Measurements from ENCODE around the gene DDX50. TPM values are rescaled to one million over a fixed set of nuclear protein-coding genes. Genes with fewer than 3 reads are reported as not detected.
"Not testable (repeated sequence)": the region's sequence is repeated elsewhere in the genome, so short reads cannot be mapped to it uniquely, and the experiment has no call there.

DDX50 gene
- polyA plus RNA-seq, 1 experiment, result 23.1 TPM

DNA sequence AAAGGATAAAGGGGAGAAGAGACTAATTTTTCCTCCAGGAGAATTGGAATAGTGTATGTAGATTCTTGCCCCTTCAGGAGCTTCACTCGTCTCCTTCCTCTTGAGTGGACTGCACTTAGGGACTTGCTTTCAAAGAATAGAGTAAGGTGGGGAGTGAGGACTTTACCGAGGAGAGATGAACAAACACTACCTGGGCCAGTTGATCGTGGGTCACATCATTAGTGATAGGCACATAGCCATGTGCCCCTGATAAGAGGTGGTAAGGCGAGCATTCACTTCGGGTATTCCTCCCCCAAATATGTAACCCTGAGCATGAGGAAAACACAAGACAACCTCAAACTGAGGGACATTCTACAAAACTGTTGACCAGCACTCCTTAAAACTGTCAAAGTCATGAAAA lies 72.9 kb downstream of the DDX50 start:
- H3K36me3 ChIP-seq (ENCODE audit: control insufficient read depth, insufficient read depth, low read length), result peaks cover 28% of the 10 kb centered on the region
- no peak overlapping the region for H3K4me3 ChIP-seq (ENCODE audit: low read depth, low read length)
- H3K27me3 ChIP-seq (ENCODE audit: control insufficient read depth, insufficient read depth, low read length), result no peaks in the 10 kb centered on the region
- TF ChIP-seq, protein P1, sequence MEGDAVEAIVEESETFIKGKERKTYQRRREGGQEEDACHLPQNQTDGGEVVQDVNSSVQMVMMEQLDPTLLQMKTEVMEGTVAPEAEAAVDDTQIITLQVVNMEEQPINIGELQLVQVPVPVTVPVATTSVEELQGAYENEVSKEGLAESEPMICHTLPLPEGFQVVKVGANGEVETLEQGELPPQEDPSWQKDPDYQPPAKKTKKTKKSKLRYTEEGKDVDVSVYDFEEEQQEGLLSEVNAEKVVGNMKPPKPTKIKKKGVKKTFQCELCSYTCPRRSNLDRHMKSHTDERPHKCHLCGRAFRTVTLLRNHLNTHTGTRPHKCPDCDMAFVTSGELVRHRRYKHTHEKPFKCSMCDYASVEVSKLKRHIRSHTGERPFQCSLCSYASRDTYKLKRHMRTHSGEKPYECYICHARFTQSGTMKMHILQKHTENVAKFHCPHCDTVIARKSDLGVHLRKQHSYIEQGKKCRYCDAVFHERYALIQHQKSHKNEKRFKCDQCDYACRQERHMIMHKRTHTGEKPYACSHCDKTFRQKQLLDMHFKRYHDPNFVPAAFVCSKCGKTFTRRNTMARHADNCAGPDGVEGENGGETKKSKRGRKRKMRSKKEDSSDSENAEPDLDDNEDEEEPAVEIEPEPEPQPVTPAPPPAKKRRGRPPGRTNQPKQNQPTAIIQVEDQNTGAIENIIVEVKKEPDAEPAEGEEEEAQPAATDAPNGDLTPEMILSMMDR (IDR thresholded peaks at IDR 0.05; ENCODE audit: insufficient read depth, low read depth, low read length), result no peak
- CTCF ChIA-PET, result interaction anchor here (1.0 to 1.7 kb wide), 3 partner anchors 13 to 31 kb away, joined by 3 to 7 read pairs (median 3); partner anchors contain the start of gene DDX21
- POLR2A ChIA-PET, result no interaction called here
- no peak for DNase-seq (ENCODE audit: low read depth)

DNA sequence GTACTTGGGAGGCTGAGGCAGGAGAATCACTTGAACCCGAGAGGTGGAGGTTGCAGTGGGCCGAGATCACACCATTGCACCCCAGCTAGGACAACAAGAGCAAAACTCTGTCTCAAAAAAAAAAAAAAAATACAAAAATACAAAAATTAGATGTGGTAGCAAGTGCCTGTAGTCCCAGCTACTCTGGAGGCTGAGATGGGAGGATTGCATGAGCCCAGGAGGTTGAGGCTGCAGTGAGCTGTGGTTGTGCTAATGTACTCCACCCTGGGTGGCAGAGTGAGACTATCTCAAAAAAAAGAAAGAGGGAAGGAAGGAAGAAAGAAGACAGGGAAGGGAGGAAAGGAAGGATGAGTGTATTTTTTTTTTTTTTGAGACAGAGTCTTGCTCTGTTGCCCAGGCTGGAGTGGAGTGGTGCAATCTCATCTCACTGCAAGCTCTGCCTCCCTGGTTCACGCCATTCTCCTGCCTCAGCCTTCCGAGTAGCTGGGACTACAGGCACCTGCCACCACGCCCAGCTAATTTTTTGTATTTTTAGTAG lies 74.9 kb downstream of the DDX50 start:
- POLR2A ChIA-PET; H3K27me3 ChIP-seq (ENCODE audit: control insufficient read depth, insufficient read depth, low read length); H3K4me3 ChIP-seq (ENCODE audit: low read depth, low read length); CTCF ChIA-PET; DNase-seq (ENCODE audit: low read depth): not testable (repeated sequence)
- H3K36me3 ChIP-seq (ENCODE audit: control insufficient read depth, insufficient read depth, low read length), result peaks cover 24% of the 10 kb centered on the region

DNA sequence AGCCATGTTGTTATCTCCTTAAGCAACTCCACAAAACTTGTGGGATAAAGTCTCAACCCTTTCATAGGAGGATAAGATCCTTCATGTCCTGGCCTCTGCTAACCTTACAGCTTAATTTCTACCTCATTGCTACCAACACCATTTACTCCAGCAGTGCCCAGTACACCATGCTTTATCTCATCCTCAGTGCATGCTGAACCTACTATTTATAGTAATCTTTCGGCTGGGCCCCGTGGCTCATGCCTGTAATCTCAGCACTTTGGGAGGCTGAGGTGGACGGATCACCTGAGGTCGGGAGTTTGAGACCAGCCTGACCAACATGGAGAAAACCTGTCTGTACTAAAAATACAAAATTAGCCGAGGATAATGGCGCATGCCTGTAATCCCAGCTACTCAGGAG lies 78.6 kb downstream of the DDX50 start:
- POLR2A ChIA-PET; H3K27me3 ChIP-seq (ENCODE audit: control insufficient read depth, insufficient read depth, low read length); DNase-seq (ENCODE audit: low read depth); H3K4me3 ChIP-seq (ENCODE audit: low read depth, low read length): not testable (repeated sequence)
- CTCF ChIA-PET, result interaction anchor here (2.0 kb wide), 1 partner anchor 11 kb away, joined by 7 read pairs; no protein-coding TSS in a partner anchor
- H3K36me3 ChIP-seq (ENCODE audit: control insufficient read depth, insufficient read depth, low read length), result peaks cover 11% of the 10 kb centered on the region

DNA sequence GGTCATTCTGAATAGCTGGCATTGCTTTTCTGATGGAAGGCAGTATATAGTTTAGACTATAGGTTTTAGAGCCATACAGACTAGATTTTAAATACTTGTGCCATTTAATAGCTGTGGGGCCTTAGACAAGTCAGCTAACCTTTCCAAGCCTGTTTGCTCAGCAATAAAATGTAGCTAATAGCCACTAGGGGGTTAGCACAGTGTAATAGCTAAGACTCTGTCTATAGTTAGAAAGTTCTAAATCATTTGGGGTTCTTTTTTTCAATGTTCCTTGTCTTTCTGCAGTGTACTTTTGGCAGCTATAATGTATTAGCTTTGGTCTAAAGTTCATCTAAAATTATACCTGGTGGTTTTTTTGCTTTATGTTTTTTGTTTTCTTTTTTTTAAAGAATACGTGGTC lies 80.0 kb downstream of the DDX50 start:
- TF ChIP-seq, protein P1 (IDR thresholded peaks at IDR 0.05; ENCODE audit: insufficient read depth, low read depth, low read length), result peak; percentile 26; the same call in 1 of the 2 replicates
- CTCF ChIA-PET, result interaction anchor here (0.8 to 2.0 kb wide), 4 partner anchors 11 to 110 kb away, joined by 3 to 7 read pairs (median 4); partner anchors contain the start of gene DDX21
- no peak for DNase-seq (ENCODE audit: low read depth)
- Histone ChIP-seq H3K4me3 (ENCODE audit: low read depth, low read length) (no peak overlapping the region), H3K36me3 (ENCODE audit: control insufficient read depth, insufficient read depth, low read length) (peaks cover 9% of the 10 kb centered on the region), H3K27me3 (ENCODE audit: control insufficient read depth, insufficient read depth, low read length) (no peaks in the 10 kb centered on the region)
- POLR2A ChIA-PET, result no interaction called here

DNA sequence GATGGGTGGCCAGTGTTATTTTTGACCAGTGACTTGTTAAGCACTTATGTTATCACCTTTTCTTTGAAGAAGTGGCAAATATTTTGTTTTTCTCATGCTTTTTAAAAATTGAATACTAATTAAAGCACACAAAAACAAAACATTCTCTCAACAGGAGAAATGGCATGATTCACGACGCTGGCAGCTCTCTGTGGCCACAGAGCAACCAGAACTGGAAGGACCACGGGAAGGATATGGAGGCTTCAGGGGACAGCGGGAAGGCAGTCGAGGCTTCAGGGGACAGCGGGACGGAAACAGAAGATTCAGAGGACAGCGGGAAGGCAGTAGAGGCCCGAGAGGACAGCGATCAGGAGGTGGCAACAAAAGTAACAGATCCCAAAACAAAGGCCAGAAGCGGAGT lies 81.3 kb downstream of the DDX50 start:
- no peaks in the 10 kb centered on the region for H3K27me3 ChIP-seq (ENCODE audit: control insufficient read depth, insufficient read depth, low read length)
- ChIA-PET POLR2A (no interaction called here), CTCF (interaction anchor here (0.8 kb wide), 1 partner anchor 27 kb away, joined by 4 read pairs; no protein-coding TSS in a partner anchor)
- TF ChIP-seq, protein P1 (IDR thresholded peaks at IDR 0.05; ENCODE audit: insufficient read depth, low read depth, low read length), result no peak
- H3K36me3 ChIP-seq (ENCODE audit: control insufficient read depth, insufficient read depth, low read length), result peaks cover 8% of the 10 kb centered on the region
- H3K4me3 ChIP-seq (ENCODE audit: low read depth, low read length), result no peak overlapping the region
- DNase-seq (ENCODE audit: low read depth), result no peak

DNA sequence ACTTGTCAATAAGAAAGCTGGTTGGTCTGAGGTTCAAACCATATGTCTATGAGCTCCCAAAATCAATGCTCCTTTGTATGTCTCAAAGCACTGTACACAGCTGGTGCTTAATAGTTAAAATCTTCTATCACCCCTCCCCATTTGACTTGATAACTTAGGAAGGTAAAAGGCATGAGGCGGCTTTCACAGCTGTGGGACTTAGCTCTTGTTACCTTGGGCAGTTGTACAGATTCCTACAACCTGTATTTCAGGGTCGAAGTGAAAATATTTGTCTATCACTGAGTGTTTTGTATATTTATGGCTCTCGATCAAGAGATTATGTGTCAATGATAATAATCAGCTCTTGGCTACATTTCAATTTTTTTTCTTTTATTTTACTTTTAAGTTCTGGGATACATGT lies 86.5 kb downstream of the DDX50 start:
- Histone ChIP-seq H3K4me3 (ENCODE audit: low read depth, low read length) (no peak overlapping the region), H3K27me3 (ENCODE audit: control insufficient read depth, insufficient read depth, low read length) (no peaks in the 10 kb centered on the region), H3K36me3 (ENCODE audit: control insufficient read depth, insufficient read depth, low read length) (no peaks in the 10 kb centered on the region; the same call in 1 of the 2 replicates)
- ChIA-PET POLR2A (no interaction called here), CTCF (interaction anchor here (0.8 to 1.4 kb wide), 5 partner anchors 14 to 105 kb away, joined by 3 read pairs; no protein-coding TSS in a partner anchor)
- no peak for DNase-seq (ENCODE audit: low read depth)
- TF ChIP-seq, protein P1 (IDR thresholded peaks at IDR 0.05; ENCODE audit: insufficient read depth, low read depth, low read length), result no peak

Measured in BJ (cell line).